GM18526 (cell line): ENCODE data around the gene FOXR1.

Experiments used
- POLR2A ChIP-seq: IDR thresholded peaks from 3 replicates; pipeline ENCODE4 v1.6.1; 2011; ENCODE audit not compliant: insufficient read length; ENCODE audit errors: extremely low read depth

Gene FOXR1

GRCh38 chr11:118975771-118976709, 4.5 kb downstream of the FOXR1 start:
- no peak for TF ChIP-seq POLR2A

- no peak for TF ChIP-seq POLR2A
Observed at GRCh38 chr11:118979434-118979833, 7.9 kb downstream of the FOXR1 start.

- TF ChIP-seq POLR2A = no peak
Observed at GRCh38 chr11:118980191-118980881, 8.8 kb downstream of the FOXR1 start.

- TF ChIP-seq POLR2A = no peak
Observed at GRCh38 chr11:118984825-118985224, 13.3 kb downstream of the FOXR1 start.

- TF ChIP-seq POLR2A = no peak
Observed at GRCh38 chr11:118988280-118988679, 16.7 kb downstream of the FOXR1 start.

GRCh38 chr11:118996926-118997626, 25.5 kb downstream of the FOXR1 start:
- TF ChIP-seq POLR2A = no peak

DNA sequence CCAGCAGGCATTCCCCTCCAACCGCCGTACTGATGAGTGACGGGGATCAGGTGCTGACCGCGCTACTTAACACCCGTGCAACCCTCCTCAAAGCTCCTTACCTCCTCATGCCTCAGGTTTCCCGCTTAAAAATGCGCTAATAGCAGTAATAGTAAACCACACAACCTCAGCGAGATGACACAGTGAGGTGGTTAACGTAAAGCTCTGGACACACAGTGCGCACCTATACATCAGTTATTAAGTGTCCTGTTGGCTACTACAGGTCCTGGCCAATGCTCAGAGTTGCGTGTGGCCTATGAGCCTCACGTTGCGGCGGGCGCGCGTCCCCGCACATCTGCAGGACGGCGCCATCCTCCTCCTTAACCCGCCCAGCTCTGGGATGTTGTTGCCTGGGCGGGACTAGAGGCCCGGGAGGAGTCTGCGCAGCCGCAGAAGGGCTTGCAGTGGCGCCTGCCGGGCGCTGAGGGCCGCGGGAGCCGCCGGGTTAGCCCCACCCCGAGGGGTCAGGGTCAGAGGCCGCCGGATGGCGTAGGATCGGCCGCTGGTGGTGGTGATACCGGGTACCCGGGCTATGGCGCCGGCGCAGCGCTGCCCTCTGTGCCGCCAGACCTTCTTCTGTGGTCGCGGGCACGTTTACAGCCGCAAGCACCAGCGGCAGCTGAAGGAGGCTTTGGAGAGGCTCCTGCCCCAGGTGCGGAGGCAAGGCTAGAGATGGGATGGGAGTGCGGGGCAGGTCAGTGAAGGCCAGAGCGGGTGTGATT, 26.2 kb downstream of the FOXR1 start, which contains the start of gene CENATAC:
TSS of gene CENATAC (plus strand) at position 512 of the 761 bp plus-strand sequence. CDS start at position 572, 60 bp downstream.
- peak; percentile 94 for TF ChIP-seq POLR2A

GRCh38 chr11:118998388-118998717, 26.8 kb downstream of the FOXR1 start:
- no peak for TF ChIP-seq POLR2A

DNA sequence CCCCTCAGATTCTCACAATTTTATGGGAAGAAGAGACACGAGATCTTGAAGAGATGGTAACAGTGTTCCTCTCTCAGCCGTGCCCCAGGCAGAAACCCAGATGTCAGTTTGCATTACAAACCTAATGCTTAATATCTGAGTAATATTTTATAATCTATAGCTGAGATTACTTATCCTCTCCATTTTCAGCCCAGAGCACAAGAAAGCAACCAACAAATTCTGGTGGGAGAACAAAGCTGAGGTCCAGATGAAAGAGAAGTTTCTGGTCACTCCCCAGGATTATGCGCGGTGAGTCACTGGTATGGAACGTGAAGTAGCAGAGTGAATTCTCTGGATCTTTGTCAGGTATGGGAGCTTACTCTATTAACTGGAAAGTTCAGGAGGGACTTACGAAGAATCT, 27.3 kb downstream of the FOXR1 start:
- no peak for TF ChIP-seq POLR2A

DNA sequence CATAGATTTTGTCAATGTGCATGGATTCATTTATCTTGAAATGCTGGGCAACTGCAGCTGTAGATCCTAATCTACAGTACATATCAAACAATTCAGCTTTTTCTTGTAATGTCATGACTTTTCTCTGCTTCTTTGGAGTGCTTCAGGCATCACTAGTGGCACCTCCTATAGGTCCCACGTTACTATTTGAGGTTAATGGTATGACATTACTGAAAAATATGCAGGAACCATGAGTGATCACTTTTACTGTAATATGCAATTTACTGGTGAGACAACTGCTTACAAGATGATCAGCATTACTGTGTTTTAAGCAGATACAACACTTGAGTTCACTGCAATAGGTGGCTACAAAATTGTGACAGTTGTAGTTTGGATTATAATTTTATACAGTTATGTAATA, 29.3 kb downstream of the FOXR1 start:
- no peak for TF ChIP-seq POLR2A

GRCh38 chr11:119006656-119007055, 35.1 kb downstream of the FOXR1 start:
- no peak for TF ChIP-seq POLR2A

GRCh38 chr11:119011476-119012053, 40.0 kb downstream of the FOXR1 start:
- no peak for TF ChIP-seq POLR2A

- TF ChIP-seq POLR2A = no peak
Observed at GRCh38 chr11:119012629-119013170, 41.1 kb downstream of the FOXR1 start.

DNA sequence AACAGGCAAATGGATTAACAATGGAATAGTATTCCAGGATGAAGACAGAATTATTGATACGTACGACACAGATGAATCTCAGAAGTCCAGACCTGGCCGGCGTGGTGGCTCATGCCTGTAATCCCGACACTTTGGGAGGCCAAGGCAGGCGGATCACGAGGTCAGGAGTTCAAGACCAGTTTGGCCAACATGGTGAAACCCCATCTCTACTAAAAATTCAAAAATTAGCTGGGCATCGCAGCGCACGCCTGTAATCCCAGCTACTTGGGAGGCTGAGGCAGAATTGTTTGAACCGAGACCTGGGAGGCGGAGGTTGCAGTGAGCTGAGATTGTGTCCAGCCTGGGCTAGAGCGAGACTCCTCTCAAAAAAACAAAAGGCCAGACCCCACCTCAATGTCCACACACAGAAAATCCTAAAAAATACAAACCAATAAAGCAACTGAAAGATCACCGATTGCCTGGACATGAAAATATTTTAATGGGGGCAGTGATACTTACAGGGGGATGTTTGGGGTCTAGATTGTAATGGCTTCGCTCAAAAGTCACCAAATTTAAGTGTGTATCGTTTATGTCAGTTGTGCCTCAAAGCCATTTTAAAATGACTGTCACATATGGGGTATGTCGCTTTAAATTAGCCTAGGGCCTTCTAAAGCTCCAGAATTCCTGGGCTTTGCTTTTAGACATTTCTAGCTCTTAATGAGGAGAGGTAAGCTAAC, 42.8 kb downstream of the FOXR1 start:
- peak; percentile 12 for TF ChIP-seq POLR2A

DNA sequence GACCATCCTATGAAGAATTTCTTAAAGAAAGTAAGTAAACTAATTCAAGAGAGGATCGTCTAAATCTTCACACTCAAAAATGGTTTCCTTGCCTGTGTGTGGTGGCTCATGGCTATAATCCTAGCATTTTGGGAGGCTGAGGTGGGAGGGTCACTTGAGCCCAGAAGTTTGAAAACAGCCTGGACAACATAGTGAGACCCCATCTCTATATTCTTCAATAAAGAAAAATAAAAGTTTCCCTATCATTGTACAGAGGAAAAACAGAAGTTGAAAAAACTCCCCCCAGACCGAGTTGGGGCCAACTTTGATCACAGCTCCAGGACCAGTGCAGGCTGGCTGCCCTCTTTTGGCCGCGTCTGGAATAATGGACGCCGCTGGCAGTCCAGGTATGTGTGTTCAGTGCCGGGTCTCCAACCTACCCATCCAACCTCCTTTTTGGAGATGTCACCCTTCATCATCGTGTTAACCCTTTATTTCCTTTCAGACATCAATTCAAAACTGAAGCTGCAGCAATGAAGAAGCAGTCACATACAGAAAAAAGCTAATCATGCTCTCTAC, 43.6 kb downstream of the FOXR1 start:
- no peak for TF ChIP-seq POLR2A
